Measurements from ENCODE around the gene GREB1. TPM values are rescaled to one million over a fixed set of nuclear protein-coding genes. Genes with fewer than 3 reads are reported as not detected.
A peak's percentile ranks its signal among the peaks of the same experiment; 100 is the strongest.

The GREB1 gene
- total and polyA plus RNA-seq, 12 donors, result 2.2 to 26.2 (median 3.7) TPM

- Histone ChIP-seq H3K27ac (no peak overlapping the region), H3K4me1 (replicated peaks in 1 of 2) (peaks cover 12 to 15% of the 10 kb centered on the region in 2 donors), H3K9me3 (replicated peaks in 1 of 3) (no peaks in the 10 kb centered on the region), H3K36me3 (replicated peaks in 1 of 2) (no peaks in the 10 kb centered on the region), H3K4me3 (no peak overlapping the region), H3K27me3 (no peaks in the 10 kb centered on the region)
- TF ChIP-seq, protein P1, sequence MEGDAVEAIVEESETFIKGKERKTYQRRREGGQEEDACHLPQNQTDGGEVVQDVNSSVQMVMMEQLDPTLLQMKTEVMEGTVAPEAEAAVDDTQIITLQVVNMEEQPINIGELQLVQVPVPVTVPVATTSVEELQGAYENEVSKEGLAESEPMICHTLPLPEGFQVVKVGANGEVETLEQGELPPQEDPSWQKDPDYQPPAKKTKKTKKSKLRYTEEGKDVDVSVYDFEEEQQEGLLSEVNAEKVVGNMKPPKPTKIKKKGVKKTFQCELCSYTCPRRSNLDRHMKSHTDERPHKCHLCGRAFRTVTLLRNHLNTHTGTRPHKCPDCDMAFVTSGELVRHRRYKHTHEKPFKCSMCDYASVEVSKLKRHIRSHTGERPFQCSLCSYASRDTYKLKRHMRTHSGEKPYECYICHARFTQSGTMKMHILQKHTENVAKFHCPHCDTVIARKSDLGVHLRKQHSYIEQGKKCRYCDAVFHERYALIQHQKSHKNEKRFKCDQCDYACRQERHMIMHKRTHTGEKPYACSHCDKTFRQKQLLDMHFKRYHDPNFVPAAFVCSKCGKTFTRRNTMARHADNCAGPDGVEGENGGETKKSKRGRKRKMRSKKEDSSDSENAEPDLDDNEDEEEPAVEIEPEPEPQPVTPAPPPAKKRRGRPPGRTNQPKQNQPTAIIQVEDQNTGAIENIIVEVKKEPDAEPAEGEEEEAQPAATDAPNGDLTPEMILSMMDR (IDR thresholded peaks at IDR 0.05), result peak in 1 of 6 experiments; percentile 2
- TF ChIP-seq POLR2A (IDR thresholded peaks at IDR 0.05), result no peak
- 43 to 53% (median 45%) methylated on average over 10 to 11 of the region's 11 CpGs for WGBS, 4 donors
- intact Hi-C loops (cut with DNase I), result no loop called here
- DNase-seq, result no peak
Observed at GRCh38 chr2:11676640-11677039, 142.8 kb downstream of the GREB1 start.

DNA sequence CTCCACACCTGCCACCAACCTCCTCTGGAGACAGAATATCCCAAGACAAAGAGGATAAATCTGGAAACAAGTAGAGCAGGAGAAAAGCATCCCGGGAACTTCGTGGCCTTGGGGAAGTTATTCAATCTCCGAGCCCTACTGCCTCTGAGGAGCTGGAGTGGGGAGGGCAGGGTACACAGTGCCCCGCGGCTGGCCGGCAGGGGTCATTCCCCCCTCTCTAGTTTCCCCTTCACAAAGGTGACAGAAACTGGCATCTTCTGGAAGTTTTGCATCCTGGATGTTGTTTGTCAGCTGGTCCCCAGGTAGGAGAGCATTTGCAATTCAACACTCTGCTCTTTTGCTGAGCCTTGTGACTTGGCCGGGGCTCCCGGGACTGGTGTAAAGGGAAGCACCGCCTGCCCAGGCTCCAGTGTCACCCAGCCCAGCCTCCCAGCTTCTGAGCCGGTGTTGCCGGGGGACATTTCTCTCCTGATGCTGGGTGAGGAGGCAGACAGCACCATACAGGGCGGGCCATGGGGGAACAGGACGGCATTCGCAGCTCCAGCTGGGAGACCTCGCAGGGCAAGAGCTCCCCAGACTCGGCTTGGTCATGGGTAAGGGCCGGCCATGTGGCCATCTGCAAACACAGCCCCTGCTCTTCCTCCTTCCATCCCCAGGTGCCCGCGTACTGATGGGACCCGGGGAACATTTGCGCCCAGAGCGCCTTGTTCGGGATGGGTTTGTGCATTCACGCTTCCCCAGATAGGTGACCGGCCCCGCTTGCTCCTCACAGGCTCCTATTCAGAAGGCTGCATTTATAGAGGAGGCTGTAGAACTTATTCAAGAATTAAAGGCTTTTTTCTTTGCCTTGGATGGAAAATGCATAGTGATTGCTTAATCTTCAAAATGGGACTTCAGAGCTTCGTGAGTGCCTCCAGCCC is 143.6 kb downstream of the GREB1 start:
- Histone ChIP-seq H3K27me3 (no peaks in the 10 kb centered on the region), H3K4me1 (replicated peaks in 1 of 2) (peaks cover 12 to 15% of the 10 kb centered on the region in 2 donors), H3K27ac (no peak overlapping the region), H3K36me3 (replicated peaks in 1 of 2) (no peaks in the 10 kb centered on the region), H3K4me3 (no peak overlapping the region), H3K9me3 (replicated peaks in 1 of 3) (no peaks in the 10 kb centered on the region)
- 52 to 78% (median 53%) methylated on average over 12 to 27 of the region's 27 CpGs for WGBS, 4 donors
- peak in 4 of 7 donors; percentile 18 to 65 (median 52) for DNase-seq
- intact Hi-C loops (cut with DNase I), result no loop called here
- TF ChIP-seq, protein P1 (IDR thresholded peaks at IDR 0.05), result no peak
- no peak for TF ChIP-seq POLR2A (IDR thresholded peaks at IDR 0.05)

- intact Hi-C loops (cut with DNase I), result no loop called here
- 76 to 86% (median 81%) methylated on average over 8 to 14 of the region's 14 CpGs for WGBS, 4 donors
- TF ChIP-seq, protein P1 (IDR thresholded peaks at IDR 0.05), result no peak
- TF ChIP-seq POLR2A (IDR thresholded peaks at IDR 0.05), result no peak
- H3K27me3 ChIP-seq, result no peaks in the 10 kb centered on the region
- H3K4me1 ChIP-seq (replicated peaks in 1 of 2), result peaks cover 12 to 15% of the 10 kb centered on the region in 2 donors
- DNase-seq, result peak in 1 of 7 donors; percentile 39
- no peak overlapping the region for H3K4me3 ChIP-seq
- H3K27ac ChIP-seq, result no peak overlapping the region
- H3K36me3 ChIP-seq (replicated peaks in 1 of 2), result no peaks in the 10 kb centered on the region
- H3K9me3 ChIP-seq (replicated peaks in 1 of 3), result no peaks in the 10 kb centered on the region
Observed at GRCh38 chr2:11678306-11678960, 144.6 kb downstream of the GREB1 start.

- DNase-seq, result peak in 1 of 7 donors; percentile 18
- Histone ChIP-seq H3K9me3 (replicated peaks in 1 of 3) (no peaks in the 10 kb centered on the region), H3K4me1 (replicated peaks in 1 of 2) (peaks cover 12 to 15% of the 10 kb centered on the region in 2 donors), H3K27me3 (no peaks in the 10 kb centered on the region), H3K27ac (no peak overlapping the region), H3K4me3 (no peak overlapping the region), H3K36me3 (replicated peaks in 1 of 2) (no peaks in the 10 kb centered on the region)
- WGBS, 4 donors, result 67 to 82% (median 80%) methylated on average over 3 to 7 of the region's 7 CpGs
- intact Hi-C loops (cut with DNase I), result no loop called here
- TF ChIP-seq POLR2A (IDR thresholded peaks at IDR 0.05), result no peak
- TF ChIP-seq, protein P1 (IDR thresholded peaks at IDR 0.05), result no peak
Observed at GRCh38 chr2:11679016-11679415, 145.2 kb downstream of the GREB1 start.
